ENCODE data around the gene VSX2. TPM values are rescaled to one million over a fixed set of nuclear protein-coding genes. Genes with fewer than 3 reads are reported as not detected.

VSX2 gene
- total RNA-seq, 1 experiment from 2014 or later, result not detected

GRCh38 chr14:74309125-74310022 is 70.1 kb downstream of the VSX2 start:
- no peaks in the 10 kb centered on the region for H3F3A ChIP-seq (ENCODE audit: low read length, unreplicated experiment)
- no peak overlapping the region for H3K9ac ChIP-seq (ENCODE audit: low read length)
- H2AFZ ChIP-seq (ENCODE audit: low read length), result no peak overlapping the region
- no peaks in the 10 kb centered on the region for H3K79me2 ChIP-seq (ENCODE audit: low read length)
- no peaks in the 10 kb centered on the region for H4K20me1 ChIP-seq (ENCODE audit: low read length)
- ChIA-PET POLR2A (ENCODE audit: unreplicated experiment) (no interaction called here), CTCF (no interaction called here)
- H3K27ac ChIP-seq (ENCODE audit: low read length), result no peak overlapping the region
- H3K27me3 ChIP-seq (ENCODE audit: low read length), result no peaks in the 10 kb centered on the region
- H3K4me2 ChIP-seq (ENCODE audit: low read length), result no peak overlapping the region
- DNase-seq (no peak), ATAC-seq (no peak)
- H3K9me3 ChIP-seq (ENCODE audit: low read length), result no peaks in the 10 kb centered on the region
- TF ChIP-seq CTCF (conservative IDR thresholded peaks at IDR 0.05; ENCODE audit: low read depth, low read length) (no peak), EZH2phosphoT487 (IDR thresholded peaks at IDR 0.05; ENCODE audit: borderline replicate concordance, low read length) (no peak), EZH2 (IDR thresholded peaks at IDR 0.05; ENCODE audit: low read length, unreplicated experiment) (no peak)
- H3K9me2 ChIP-seq (replicated peaks; ENCODE audit: low read length), result no peaks in the 10 kb centered on the region
- H3K4me3 ChIP-seq (ENCODE audit: low read length), result no peak overlapping the region
- no TSS peak for BruUV-seq (replicated peaks)
- no peaks in the 10 kb centered on the region for H3K36me3 ChIP-seq (ENCODE audit: low read depth, low read length)
- intact Hi-C loops (cut with micrococcal nuclease), result no loop called here
- H3K4me1 ChIP-seq (ENCODE audit: insufficient read depth, low read length), result no peaks in the 10 kb centered on the region

- ChIA-PET POLR2A (ENCODE audit: unreplicated experiment) (no interaction called here), CTCF (no interaction called here)
- Histone ChIP-seq H3K27me3 (ENCODE audit: low read length) (no peaks in the 10 kb centered on the region), H2AFZ (ENCODE audit: low read length) (no peak overlapping the region), H3K36me3 (ENCODE audit: low read depth, low read length) (no peaks in the 10 kb centered on the region), H3K79me2 (ENCODE audit: low read length) (no peaks in the 10 kb centered on the region), H3F3A (ENCODE audit: low read length, unreplicated experiment) (no peaks in the 10 kb centered on the region), H4K20me1 (ENCODE audit: low read length) (no peaks in the 10 kb centered on the region), H3K9me2 (replicated peaks; ENCODE audit: low read length) (no peaks in the 10 kb centered on the region), H3K27ac (ENCODE audit: low read length) (no peak overlapping the region), H3K4me1 (ENCODE audit: insufficient read depth, low read length) (no peaks in the 10 kb centered on the region), H3K4me3 (ENCODE audit: low read length) (no peak overlapping the region), H3K9me3 (ENCODE audit: low read length) (no peaks in the 10 kb centered on the region), H3K4me2 (ENCODE audit: low read length) (no peak overlapping the region), H3K9ac (ENCODE audit: low read length) (no peak overlapping the region)
- DNase-seq, result no peak
- no peak for TF ChIP-seq CTCF (conservative IDR thresholded peaks at IDR 0.05; ENCODE audit: low read depth, low read length)
- TF ChIP-seq EZH2 (IDR thresholded peaks at IDR 0.05; ENCODE audit: low read length, unreplicated experiment), result no peak
- TF ChIP-seq EZH2phosphoT487 (IDR thresholded peaks at IDR 0.05; ENCODE audit: borderline replicate concordance, low read length), result no peak
- no TSS peak for BruUV-seq (replicated peaks)
- intact Hi-C loops (cut with micrococcal nuclease), result no loop called here
- ATAC-seq, result no peak
Measured at GRCh38 chr14:74312161-74312560, 72.9 kb downstream of the VSX2 start.

Other genes starting within 250 kb of the VSX2 start
- 7.9 and 11.2 TPM in 2 replicates for gene ENTPD5, start 220.2 kb upstream of the VSX2 start, total RNA-seq (2014; rRNA removed)
- gene BBOF1, start 220.1 kb upstream of the VSX2 start, total RNA-seq (2014; rRNA removed), result 1.5 and 3.9 TPM in 2 replicates
- gene ALDH6A1, start 155.0 kb upstream of the VSX2 start, total RNA-seq (2014; rRNA removed), result 5.0 and 5.4 TPM in 2 replicates
- gene LIN52, start 154.5 kb upstream of the VSX2 start, total RNA-seq (2014; rRNA removed), result 8.4 and 9.3 TPM in 2 replicates
- 27.1 and 28.4 TPM in 2 replicates for gene ABCD4, start 63.5 kb downstream of the VSX2 start, total RNA-seq (2014; rRNA removed)
- gene VRTN, start 109.0 kb downstream of the VSX2 start, total RNA-seq (2014; rRNA removed), result not detected in 2 replicates
- gene SYNDIG1L, start 186.8 kb downstream of the VSX2 start, total RNA-seq (2014; rRNA removed), result not detected in 2 replicates

Measured in PC-3 (cell line).